PC-3 (cell line): Measurements from ENCODE around the gene ABCC5.

Experiments used
- EZH2 ChIP-seq: fragments of 300-600 bp; sonication (generic); IDR thresholded peaks from one replicate; pipeline ENCODE4 v1.6.1; 2017; ENCODE audit warnings: antibody characterized with exemption, mild to moderate bottlenecking, low read length; ENCODE audit not compliant: unreplicated experiment
- TF ChIP-seq, protein P1 (sequence below): fragments of 300-600 bp; sonication (generic); conservative IDR thresholded peaks from 2 replicates; pipeline ENCODE4 v1.5.1; 2017; ENCODE audit warnings: antibody characterized with exemption, low read depth, mild to moderate bottlenecking, low read length

DNA sequence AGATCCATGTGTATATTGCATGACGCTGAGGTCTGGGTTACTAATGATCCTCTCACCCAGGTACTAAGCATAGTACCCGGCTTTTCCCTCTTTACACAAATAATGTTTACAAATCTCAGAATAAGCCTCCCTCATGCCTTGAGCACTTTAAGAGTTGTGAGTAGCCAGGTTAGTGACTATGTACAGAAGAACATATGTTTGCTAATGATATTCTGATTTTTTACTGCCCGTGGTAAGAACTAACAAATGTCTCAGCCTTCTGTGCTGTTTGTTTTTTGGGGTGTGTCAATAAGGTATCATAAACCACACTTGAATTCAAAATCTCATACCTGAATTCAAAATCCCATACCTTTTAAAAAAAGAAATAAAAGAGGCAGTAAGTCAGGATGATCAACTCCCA is 59.5 kb downstream of the ABCC5 start:
- TF ChIP-seq, protein P1, sequence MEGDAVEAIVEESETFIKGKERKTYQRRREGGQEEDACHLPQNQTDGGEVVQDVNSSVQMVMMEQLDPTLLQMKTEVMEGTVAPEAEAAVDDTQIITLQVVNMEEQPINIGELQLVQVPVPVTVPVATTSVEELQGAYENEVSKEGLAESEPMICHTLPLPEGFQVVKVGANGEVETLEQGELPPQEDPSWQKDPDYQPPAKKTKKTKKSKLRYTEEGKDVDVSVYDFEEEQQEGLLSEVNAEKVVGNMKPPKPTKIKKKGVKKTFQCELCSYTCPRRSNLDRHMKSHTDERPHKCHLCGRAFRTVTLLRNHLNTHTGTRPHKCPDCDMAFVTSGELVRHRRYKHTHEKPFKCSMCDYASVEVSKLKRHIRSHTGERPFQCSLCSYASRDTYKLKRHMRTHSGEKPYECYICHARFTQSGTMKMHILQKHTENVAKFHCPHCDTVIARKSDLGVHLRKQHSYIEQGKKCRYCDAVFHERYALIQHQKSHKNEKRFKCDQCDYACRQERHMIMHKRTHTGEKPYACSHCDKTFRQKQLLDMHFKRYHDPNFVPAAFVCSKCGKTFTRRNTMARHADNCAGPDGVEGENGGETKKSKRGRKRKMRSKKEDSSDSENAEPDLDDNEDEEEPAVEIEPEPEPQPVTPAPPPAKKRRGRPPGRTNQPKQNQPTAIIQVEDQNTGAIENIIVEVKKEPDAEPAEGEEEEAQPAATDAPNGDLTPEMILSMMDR, result no peak
- TF ChIP-seq EZH2, result no peak
